Measurements from ENCODE around the gene DSTN.

DSTN gene

GRCh38 chr20:17641520-17641964 is 71.7 kb downstream of the DSTN start:
- Histone ChIP-seq H3K4me1 (ENCODE audit: control insufficient read depth, insufficient read depth, low read length) (no peaks in the 10 kb centered on the region), H3K4me3 (ENCODE audit: low read depth, low read length) (no peak overlapping the region), H3K36me3 (ENCODE audit: control insufficient read depth, insufficient read depth, low read length) (peaks cover 53% of the 10 kb centered on the region), H3K9ac (ENCODE audit: low read depth, low read length) (no peak overlapping the region), H3K27ac (ENCODE audit: low read depth, low read length) (no peak overlapping the region), H3K9me3 (ENCODE audit: control insufficient read depth, insufficient read depth, low read length) (no peaks in the 10 kb centered on the region), H3K27me3 (ENCODE audit: control insufficient read depth, insufficient read depth, low read length) (no peaks in the 10 kb centered on the region)

- no peak overlapping the region for H3K4me3 ChIP-seq (ENCODE audit: low read depth, low read length)
- peaks cover 51% of the 10 kb centered on the region for H3K36me3 ChIP-seq (ENCODE audit: control insufficient read depth, insufficient read depth, low read length)
- no peak overlapping the region for H3K9ac ChIP-seq (ENCODE audit: low read depth, low read length)
- no peaks in the 10 kb centered on the region for H3K9me3 ChIP-seq (ENCODE audit: control insufficient read depth, insufficient read depth, low read length)
- no peaks in the 10 kb centered on the region for H3K27me3 ChIP-seq (ENCODE audit: control insufficient read depth, insufficient read depth, low read length)
- H3K27ac ChIP-seq (ENCODE audit: low read depth, low read length): no peak overlapping the region
- no peaks in the 10 kb centered on the region for H3K4me1 ChIP-seq (ENCODE audit: control insufficient read depth, insufficient read depth, low read length)
Observed at GRCh38 chr20:17641993-17642392, 72.1 kb downstream of the DSTN start.

- no peak overlapping the region for H3K9ac ChIP-seq (ENCODE audit: low read depth, low read length)
- H3K9me3 ChIP-seq (ENCODE audit: control insufficient read depth, insufficient read depth, low read length): no peaks in the 10 kb centered on the region
- no peaks in the 10 kb centered on the region for H3K27me3 ChIP-seq (ENCODE audit: control insufficient read depth, insufficient read depth, low read length)
- H3K36me3 ChIP-seq (ENCODE audit: control insufficient read depth, insufficient read depth, low read length): peaks cover 48% of the 10 kb centered on the region
- no peaks in the 10 kb centered on the region for H3K4me1 ChIP-seq (ENCODE audit: control insufficient read depth, insufficient read depth, low read length)
- no peak overlapping the region for H3K4me3 ChIP-seq (ENCODE audit: low read depth, low read length)
- H3K27ac ChIP-seq (ENCODE audit: low read depth, low read length): no peak overlapping the region
Observed at GRCh38 chr20:17642404-17643269, 72.8 kb downstream of the DSTN start.

GRCh38 chr20:17643531-17644188 is 73.8 kb downstream of the DSTN start:
- Histone ChIP-seq H3K4me3 (ENCODE audit: low read depth, low read length) (no peak overlapping the region), H3K9me3 (ENCODE audit: control insufficient read depth, insufficient read depth, low read length) (no peaks in the 10 kb centered on the region), H3K27me3 (ENCODE audit: control insufficient read depth, insufficient read depth, low read length) (no peaks in the 10 kb centered on the region), H3K9ac (ENCODE audit: low read depth, low read length) (no peak overlapping the region), H3K27ac (ENCODE audit: low read depth, low read length) (no peak overlapping the region), H3K36me3 (ENCODE audit: control insufficient read depth, insufficient read depth, low read length) (peaks cover 42% of the 10 kb centered on the region), H3K4me1 (ENCODE audit: control insufficient read depth, insufficient read depth, low read length) (no peaks in the 10 kb centered on the region)

- H3K27me3 ChIP-seq (ENCODE audit: control insufficient read depth, insufficient read depth, low read length): no peaks in the 10 kb centered on the region
- H3K36me3 ChIP-seq (ENCODE audit: control insufficient read depth, insufficient read depth, low read length): peaks cover 37% of the 10 kb centered on the region
- H3K27ac ChIP-seq (ENCODE audit: low read depth, low read length): no peak overlapping the region
- no peak overlapping the region for H3K4me3 ChIP-seq (ENCODE audit: low read depth, low read length)
- no peak overlapping the region for H3K9ac ChIP-seq (ENCODE audit: low read depth, low read length)
- H3K4me1 ChIP-seq (ENCODE audit: control insufficient read depth, insufficient read depth, low read length): no peaks in the 10 kb centered on the region
- no peaks in the 10 kb centered on the region for H3K9me3 ChIP-seq (ENCODE audit: control insufficient read depth, insufficient read depth, low read length)
Observed at GRCh38 chr20:17644451-17644850, 74.6 kb downstream of the DSTN start.

- Histone ChIP-seq H3K9ac (ENCODE audit: low read depth, low read length) (no peak overlapping the region), H3K4me1 (ENCODE audit: control insufficient read depth, insufficient read depth, low read length) (no peaks in the 10 kb centered on the region), H3K9me3 (ENCODE audit: control insufficient read depth, insufficient read depth, low read length) (no peaks in the 10 kb centered on the region), H3K4me3 (ENCODE audit: low read depth, low read length) (no peak overlapping the region), H3K27ac (ENCODE audit: low read depth, low read length) (no peak overlapping the region), H3K27me3 (ENCODE audit: control insufficient read depth, insufficient read depth, low read length) (no peaks in the 10 kb centered on the region), H3K36me3 (ENCODE audit: control insufficient read depth, insufficient read depth, low read length) (peaks cover 34% of the 10 kb centered on the region)
Observed at GRCh38 chr20:17645010-17645409, 75.1 kb downstream of the DSTN start.

- H3K4me1 ChIP-seq (ENCODE audit: control insufficient read depth, insufficient read depth, low read length): no peaks in the 10 kb centered on the region
- H3K9ac ChIP-seq (ENCODE audit: low read depth, low read length): no peak overlapping the region
- H3K27ac ChIP-seq (ENCODE audit: low read depth, low read length): no peak overlapping the region
Observed at GRCh38 chr20:17645546-17646208, 75.8 kb downstream of the DSTN start.

GRCh38 chr20:17646209-17646960 is 76.5 kb downstream of the DSTN start:
- H3K27ac ChIP-seq (ENCODE audit: low read depth, low read length): no peak overlapping the region
- no peaks in the 10 kb centered on the region for H3K4me1 ChIP-seq (ENCODE audit: control insufficient read depth, insufficient read depth, low read length)
- no peak overlapping the region for H3K9ac ChIP-seq (ENCODE audit: low read depth, low read length)
- no peaks in the 10 kb centered on the region for H3K9me3 ChIP-seq (ENCODE audit: control insufficient read depth, insufficient read depth, low read length)
- no peaks in the 10 kb centered on the region for H3K27me3 ChIP-seq (ENCODE audit: control insufficient read depth, insufficient read depth, low read length)
- H3K4me3 ChIP-seq (ENCODE audit: low read depth, low read length): no peak overlapping the region
- peaks cover 26% of the 10 kb centered on the region for H3K36me3 ChIP-seq (ENCODE audit: control insufficient read depth, insufficient read depth, low read length)

More at GRCh38 chr20:17645546-17646208, 75.8 kb downstream of the DSTN start:
- Histone ChIP-seq H3K9me3 (ENCODE audit: control insufficient read depth, insufficient read depth, low read length) (no peaks in the 10 kb centered on the region), H3K36me3 (ENCODE audit: control insufficient read depth, insufficient read depth, low read length) (peaks cover 33% of the 10 kb centered on the region), H3K4me3 (ENCODE audit: low read depth, low read length) (no peak overlapping the region), H3K27me3 (ENCODE audit: control insufficient read depth, insufficient read depth, low read length) (no peaks in the 10 kb centered on the region)

- peaks cover 20% of the 10 kb centered on the region for H3K36me3 ChIP-seq (ENCODE audit: control insufficient read depth, insufficient read depth, low read length)
- H3K9ac ChIP-seq (ENCODE audit: low read depth, low read length): no peak overlapping the region
- 0 out of 2 replicates have a peak, but pooled peaks cover 4% of the 10 kb centered on the region for H3K4me1 ChIP-seq (ENCODE audit: control insufficient read depth, insufficient read depth, low read length)
- H3K27me3 ChIP-seq (ENCODE audit: control insufficient read depth, insufficient read depth, low read length): no peaks in the 10 kb centered on the region
- no peak overlapping the region for H3K4me3 ChIP-seq (ENCODE audit: low read depth, low read length)
- no peaks in the 10 kb centered on the region for H3K9me3 ChIP-seq (ENCODE audit: control insufficient read depth, insufficient read depth, low read length)
- no peak overlapping the region for H3K27ac ChIP-seq (ENCODE audit: low read depth, low read length)
Observed at GRCh38 chr20:17646961-17647301, 77.1 kb downstream of the DSTN start.

- Histone ChIP-seq H3K9me3 (ENCODE audit: control insufficient read depth, insufficient read depth, low read length) (no peaks in the 10 kb centered on the region), H3K4me3 (ENCODE audit: low read depth, low read length) (no peak overlapping the region), H3K27ac (ENCODE audit: low read depth, low read length) (no peak overlapping the region), H3K4me1 (ENCODE audit: control insufficient read depth, insufficient read depth, low read length) (0 out of 2 replicates have a peak, but pooled peaks cover 6% of the 10 kb centered on the region), H3K36me3 (ENCODE audit: control insufficient read depth, insufficient read depth, low read length) (peaks cover 13% of the 10 kb centered on the region), H3K27me3 (ENCODE audit: control insufficient read depth, insufficient read depth, low read length) (no peaks in the 10 kb centered on the region), H3K9ac (ENCODE audit: low read depth, low read length) (no peak overlapping the region)
Observed at GRCh38 chr20:17647391-17648314, 77.8 kb downstream of the DSTN start.

Data from HUES48 (cell line).